Measurements from ENCODE around the gene NOXA1.

DNA sequence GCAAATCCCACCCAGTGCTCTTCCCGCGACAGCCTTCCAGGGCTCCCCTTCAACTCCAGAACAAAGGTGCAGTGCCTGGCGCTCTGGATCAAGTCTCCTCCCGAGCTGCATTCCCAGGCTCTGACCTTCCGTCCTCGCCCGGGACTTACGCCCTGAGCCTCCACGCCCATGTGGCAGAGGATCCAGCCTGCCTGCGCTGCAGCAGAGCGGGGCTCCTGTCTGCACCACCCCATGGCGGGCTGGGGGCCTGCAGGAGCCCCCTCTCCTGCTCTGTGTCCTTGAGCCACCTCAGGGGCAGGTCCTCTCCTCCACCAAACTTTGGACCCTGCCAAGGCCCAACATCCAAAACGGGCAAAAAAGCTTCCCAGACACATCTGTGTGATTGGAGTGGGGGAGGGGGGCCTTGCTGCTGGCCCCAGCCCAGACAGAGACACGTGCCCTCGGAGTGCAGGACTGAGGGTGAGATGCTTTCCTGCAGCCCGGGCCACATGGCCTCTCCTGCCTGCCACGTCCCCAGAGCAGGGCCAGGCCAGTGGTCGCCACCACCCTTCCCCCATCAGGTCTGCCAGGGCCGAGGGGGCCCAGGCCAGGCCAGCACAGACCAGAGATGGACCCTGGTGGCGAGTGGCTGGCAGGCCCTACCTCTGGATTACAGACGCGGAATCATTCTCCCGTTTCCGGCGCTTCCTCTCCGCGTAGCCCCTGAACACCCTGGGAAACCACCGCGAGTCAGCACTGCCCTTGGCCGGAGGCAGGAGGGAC, 31.6 kb downstream of the NOXA1 start:
- TF ChIP-seq, protein P1, sequence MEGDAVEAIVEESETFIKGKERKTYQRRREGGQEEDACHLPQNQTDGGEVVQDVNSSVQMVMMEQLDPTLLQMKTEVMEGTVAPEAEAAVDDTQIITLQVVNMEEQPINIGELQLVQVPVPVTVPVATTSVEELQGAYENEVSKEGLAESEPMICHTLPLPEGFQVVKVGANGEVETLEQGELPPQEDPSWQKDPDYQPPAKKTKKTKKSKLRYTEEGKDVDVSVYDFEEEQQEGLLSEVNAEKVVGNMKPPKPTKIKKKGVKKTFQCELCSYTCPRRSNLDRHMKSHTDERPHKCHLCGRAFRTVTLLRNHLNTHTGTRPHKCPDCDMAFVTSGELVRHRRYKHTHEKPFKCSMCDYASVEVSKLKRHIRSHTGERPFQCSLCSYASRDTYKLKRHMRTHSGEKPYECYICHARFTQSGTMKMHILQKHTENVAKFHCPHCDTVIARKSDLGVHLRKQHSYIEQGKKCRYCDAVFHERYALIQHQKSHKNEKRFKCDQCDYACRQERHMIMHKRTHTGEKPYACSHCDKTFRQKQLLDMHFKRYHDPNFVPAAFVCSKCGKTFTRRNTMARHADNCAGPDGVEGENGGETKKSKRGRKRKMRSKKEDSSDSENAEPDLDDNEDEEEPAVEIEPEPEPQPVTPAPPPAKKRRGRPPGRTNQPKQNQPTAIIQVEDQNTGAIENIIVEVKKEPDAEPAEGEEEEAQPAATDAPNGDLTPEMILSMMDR (IDR thresholded peaks at IDR 0.05), result peak in 1 of 6 experiments; percentile 8
- TF ChIP-seq POLR2A (IDR thresholded peaks at IDR 0.05), result no peak
